HT1080 (cell line): Measurements from ENCODE around the gene ARL3. TPM values are rescaled to one million over a fixed set of nuclear protein-coding genes. Genes with fewer than 3 reads are reported as not detected.
A peak's percentile ranks its signal among the peaks of the same experiment; 100 is the strongest.
"Not testable (repeated sequence)": the region's sequence is repeated elsewhere in the genome, so short reads cannot be mapped to it uniquely, and the experiment has no call there.

Experiments
- DNase-seq: peaks from one replicate; pipeline ENCODE4 v3.0.0-alpha.2; 2015; ENCODE audit warnings: low read depth
- polyA plus RNA-seq, 2 experiments: library from polyadenylated mRNA; depleted of rRNA; stranded (reverse); fragments of >200 nt; gene quantifications; 2 replicates each; pipeline ENCODE4 v1.2.3, GENCODE V29; 2015
- total RNA-seq: library from RNA; depleted of rRNA; stranded (reverse); fragments of >200 nt; shearing (Covaris generic); gene quantifications from 2 replicates; pipeline ENCODE4 v1.2.3, GENCODE V29; 2014; rRNA removed

Gene ARL3, protein sequence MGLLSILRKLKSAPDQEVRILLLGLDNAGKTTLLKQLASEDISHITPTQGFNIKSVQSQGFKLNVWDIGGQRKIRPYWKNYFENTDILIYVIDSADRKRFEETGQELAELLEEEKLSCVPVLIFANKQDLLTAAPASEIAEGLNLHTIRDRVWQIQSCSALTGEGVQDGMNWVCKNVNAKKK
- 5.4 and 5.6 TPM in 2 replicates for total RNA-seq
- 4.6 TPM in 2 replicates for polyA plus RNA-seq (2015; cell fraction: cytosol; rRNA removed)
- polyA plus RNA-seq (2015; cell fraction: nucleus; rRNA removed), result 2.3 and 3.2 TPM in 2 replicates

DNA sequence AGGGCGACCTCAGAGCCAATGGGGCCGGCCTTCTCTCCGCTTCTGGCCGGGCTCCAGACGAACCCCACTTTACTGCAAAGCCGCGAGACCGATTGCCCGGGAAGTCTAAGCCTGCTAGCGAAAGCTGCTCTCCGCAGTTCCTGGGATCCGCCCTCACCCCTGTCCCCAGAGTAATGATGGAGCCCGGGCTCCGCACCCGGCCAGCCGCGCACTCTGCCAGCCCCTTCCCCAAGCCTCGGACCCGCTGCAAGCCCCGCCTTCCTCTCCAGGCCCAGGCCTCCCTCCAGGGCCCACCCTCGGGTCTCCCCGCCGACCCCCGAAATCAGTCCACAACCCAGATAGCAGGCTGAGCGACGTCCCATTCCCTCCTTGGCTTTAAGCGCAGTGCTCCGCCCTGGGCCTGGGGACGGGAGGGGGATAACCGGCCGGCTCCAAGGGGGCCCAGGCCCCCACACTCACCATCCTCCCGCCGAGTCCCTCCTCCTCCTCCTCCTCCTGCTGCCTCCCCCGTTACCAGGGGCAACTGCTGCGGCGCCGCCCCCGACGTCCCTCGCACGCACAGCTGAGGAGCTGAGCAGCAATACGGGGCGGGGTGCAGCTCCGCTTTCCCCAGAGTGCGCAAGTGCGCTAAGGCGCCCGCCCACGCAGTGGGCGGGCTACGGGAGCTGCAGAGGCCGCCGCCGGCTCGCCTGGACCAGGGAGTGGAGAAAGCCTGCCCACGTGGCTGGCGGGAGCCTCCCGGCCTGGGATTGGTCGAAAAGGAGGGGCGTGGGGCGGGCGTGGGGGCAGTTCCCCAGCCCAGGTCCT, at the start of gene ARL3:
Gene ARL3, minus strand, starts transcription at position 584 of the 807 bp plus-strand sequence. Its CDS starts 122 bp downstream, at position 462.
- DNase-seq, result peak; percentile 100

DNA sequence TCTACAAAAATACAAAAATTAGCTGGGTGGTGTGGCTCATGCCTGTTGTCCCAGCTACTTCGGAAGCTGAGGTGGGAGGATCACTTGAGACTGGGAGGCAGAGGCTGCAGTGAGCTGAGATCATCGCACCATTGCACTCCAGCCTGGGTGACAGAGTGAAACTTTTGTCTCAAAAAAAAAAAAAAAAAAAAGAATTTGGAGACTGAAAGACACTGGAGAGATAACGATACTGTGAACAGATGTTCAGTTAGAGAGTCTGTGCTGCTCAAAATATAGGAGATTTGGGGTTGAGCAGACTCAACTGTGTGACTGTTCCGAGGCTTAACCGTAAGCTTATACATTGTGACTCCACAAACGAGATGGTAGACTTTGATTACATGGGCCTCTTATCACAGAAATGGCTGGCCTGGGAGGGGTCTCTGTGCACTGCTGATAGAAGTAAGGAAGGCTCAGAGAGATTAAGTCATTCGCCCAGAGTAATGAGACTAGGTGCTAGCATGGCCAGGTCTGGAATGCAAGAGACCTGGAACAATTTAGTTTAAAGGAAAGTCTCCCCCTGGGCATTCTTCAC, 48.9 kb upstream of the ARL3 start:
- DNase-seq, result no peak

DNA sequence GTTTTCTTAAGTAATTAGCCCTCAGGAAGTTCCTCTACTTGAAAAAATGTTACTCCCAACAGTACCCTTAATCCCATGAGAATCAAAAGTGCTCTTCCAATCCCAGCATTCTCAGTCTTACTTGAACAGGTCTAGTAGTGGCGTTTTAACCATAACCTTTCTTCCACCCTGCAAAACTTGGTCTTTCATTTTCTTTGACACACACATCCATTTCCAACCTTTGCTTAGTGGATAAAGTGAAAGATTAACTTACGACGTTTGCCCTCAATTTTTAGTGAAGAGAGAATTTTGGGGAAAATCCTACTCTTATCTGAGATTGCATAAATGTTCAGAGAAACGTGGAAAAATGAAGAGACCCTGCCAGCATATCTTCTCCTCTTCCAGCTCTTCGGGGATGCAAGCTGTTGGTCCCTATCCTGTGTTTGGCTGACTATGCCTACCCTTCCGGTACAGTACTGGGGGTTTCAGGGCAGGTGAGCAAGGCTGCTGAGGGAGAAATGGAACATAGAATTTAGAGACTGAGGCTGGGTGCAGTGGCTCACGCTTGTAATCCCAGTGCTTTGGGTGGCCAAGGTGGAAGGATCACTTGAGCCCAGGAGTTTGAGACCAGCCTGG, 48.3 kb upstream of the ARL3 start:
- DNase-seq, result no peak

DNA sequence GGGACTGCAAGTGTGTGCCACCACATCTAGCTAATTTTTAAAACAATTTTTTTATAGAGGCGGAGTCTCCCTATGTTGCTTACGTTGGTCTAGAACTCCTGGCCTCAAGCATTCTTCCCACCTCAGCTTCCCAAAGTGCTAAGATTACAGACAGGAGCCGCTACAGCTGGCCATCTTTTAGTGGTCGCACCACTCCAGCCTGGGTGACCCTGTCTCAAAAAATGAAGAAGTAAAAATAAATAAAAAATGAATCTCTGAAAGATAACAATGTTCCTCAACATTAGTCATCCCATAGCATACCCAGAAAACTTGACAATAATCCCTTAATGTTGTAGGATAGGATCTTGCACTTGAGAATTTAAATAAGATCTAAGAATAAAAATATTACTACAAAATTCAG, 47.8 kb upstream of the ARL3 start:
- DNase-seq, result no peak

DNA sequence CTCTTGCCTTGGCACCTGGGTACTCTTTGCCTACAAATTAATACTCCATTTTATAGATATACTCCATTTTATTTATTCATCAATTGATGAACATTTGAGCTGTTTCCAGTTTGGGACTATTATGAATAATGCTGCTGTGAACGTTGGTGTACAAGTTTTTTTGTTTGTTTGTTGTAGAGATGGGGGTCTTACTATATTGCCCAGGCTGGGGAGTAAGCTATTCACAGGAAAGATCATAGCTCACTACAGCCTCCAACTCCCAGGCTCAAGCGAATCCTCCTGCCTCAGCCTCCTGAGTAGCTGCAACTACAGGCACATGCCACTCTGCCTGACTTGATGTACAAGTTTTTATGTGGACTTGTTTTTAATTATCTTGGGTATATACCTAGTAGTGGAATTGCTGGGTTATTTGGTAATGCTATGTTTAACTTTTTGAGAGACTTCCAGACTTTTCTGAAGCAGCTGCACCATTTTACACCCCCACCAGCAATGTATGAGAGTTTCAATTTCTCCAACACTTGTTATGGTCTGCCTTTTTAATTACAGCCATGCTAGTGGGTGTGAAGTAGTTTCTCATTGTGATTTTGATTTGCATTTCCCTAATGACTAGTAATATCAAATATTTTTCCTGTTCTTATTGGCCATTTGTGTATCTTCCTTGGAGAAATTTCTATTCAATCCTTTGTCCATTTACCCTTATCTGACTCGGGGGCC, 45.5 kb upstream of the ARL3 start:
- DNase-seq, result no peak

DNA sequence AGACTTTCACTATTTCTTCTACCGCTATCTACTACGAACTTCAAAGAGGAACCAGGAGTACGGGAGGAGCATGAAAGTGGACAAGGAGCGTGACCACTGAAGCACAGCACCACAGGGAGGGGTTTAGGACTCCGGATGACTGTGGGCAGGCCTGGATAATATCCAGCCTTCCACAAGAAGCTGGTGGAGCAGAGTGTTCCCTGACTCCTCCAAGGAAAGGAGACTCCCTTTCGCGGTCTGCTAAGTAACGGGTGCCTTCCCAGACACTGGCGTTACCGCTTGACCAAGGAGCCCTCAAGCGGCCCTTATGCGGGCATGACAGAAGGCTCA, 44.7 kb upstream of the ARL3 start:
- not testable (repeated sequence) for DNase-seq

DNA sequence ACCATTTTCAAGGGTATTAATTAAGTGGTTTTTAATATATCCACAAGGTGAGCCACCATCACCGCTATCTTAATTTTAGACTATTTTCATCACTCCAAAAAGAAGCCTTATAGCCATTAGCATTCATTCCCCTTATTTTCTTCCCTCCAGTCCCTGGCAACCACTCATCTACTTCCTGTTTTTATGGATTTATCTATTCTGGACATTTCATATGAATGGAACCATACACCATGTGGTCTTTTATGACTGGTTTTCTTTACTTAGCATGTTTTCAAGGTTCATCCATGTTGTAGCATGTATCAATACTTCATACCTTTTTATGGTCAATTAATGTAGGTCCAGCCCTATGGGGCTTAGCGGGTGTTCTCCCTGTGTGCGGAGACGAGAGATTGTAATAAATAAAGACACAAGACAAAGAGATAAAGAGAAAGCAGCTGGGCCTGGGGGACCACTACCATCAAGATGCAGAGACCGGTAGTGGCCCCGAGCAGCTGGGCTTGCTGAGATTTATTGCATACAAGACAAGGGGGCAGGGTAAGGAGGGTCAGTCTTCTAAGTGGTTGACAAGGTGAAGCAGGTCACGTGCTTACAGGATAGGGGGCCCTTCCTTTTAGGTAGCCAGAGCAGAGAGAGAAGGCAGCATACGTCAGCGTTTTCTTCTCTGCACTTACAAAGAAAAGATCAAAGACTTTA, 44.2 kb upstream of the ARL3 start:
- no peak for DNase-seq

DNA sequence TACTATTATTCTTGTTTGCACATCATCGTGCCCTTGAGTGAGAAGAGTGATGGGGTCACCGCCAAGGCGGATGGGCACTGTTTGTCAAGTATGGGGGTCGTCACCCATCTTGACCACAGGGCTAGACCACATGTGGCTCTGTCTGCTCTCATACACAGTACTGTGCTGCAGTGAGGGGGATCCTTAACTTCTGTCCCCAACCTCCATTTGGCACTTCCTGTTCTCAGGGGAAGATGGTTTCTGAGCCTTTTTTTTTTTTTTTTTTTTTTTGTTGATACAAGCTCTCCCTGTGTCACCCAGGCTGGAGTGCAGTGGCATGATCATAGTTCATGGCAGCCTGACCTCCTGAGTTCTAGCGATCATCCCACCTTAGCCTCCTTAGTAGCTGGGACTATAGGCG, 43.1 kb upstream of the ARL3 start:
- DNase-seq, result no peak

DNA sequence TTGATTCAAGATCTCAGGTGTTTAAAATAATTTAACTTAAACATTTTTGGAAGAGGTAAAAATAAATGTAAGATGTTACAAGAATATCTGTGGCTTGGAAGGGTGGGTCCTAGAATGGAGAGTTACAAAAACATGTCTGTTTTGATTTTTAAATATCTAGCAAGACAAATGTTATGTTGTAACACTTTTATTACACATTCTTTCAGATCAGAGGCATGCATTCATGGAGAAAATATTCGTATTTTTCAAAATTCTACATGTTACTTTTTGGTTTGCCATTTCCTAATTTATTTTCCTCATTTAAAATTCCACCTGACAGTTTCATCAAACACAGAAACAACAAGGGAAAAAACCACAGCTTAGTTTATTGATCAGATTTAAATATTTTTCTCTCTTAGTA, 39.5 kb upstream of the ARL3 start:
- DNase-seq, result no peak

DNA sequence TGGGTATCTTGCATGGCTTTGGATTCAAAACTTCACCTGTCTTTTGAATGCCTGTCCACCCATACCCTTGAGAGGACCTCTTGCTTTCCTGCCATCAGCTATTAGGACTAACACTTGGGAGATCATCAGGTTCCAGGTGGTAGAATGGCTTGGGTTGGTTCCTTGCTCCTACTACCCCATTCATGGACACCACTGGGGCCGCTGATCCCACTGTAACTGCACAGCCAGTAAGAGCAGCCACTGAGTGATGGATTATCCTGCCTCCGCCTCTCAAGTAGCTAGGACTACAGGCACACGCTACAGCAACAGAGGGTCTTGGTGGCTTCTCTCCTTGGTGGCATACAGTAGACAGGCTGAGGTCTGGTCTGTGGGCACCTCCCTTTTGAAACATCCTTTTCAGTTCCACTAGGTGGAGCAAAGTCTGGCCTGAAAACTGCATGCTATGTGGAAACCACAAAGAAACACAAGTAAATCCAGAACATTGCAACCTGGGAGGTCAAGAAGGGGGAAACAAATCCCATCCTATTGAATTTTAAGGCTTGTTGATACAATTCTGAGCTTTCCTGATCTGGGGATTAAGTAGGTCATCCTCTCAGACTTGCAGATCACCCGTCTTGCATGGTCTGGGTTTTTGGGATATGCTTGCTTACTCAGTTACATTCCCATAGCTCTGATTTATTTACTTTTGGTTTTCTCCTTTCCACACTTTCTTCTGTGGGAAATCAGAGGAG, 38.9 kb upstream of the ARL3 start:
- DNase-seq, result peak; percentile 48

DNA sequence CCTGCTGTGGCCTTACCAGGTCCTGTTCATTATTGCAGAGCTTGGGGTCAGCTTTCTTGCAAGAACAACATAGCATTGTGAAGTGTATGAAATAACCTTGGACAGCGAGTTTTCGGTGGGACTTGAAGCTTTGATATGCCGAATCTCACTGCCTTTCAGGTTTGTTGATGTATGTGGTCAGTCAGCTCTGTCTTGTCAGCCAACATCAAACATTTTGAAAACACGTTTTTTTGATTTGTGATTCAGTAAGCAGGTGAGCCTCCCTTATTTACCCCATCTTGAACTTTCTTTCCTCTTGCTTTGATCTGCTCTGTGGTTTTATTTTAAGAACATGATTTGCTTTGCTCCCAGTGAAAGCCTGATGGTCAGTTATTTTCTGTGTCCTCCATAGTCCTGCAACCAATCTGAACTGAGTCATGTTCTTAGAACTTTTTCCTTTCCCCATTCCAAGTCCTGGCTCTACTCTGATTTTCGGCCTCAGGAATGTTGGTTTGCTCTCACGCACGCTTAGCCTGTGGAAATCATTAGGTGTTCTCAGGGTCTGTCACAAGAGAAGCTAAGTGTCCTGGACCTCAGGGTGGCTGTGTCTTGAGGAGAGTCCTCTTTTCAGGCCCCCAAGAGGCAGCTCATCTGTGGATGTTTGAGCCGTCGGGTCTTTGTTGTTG, 38.2 kb upstream of the ARL3 start:
- DNase-seq, result no peak

DNA sequence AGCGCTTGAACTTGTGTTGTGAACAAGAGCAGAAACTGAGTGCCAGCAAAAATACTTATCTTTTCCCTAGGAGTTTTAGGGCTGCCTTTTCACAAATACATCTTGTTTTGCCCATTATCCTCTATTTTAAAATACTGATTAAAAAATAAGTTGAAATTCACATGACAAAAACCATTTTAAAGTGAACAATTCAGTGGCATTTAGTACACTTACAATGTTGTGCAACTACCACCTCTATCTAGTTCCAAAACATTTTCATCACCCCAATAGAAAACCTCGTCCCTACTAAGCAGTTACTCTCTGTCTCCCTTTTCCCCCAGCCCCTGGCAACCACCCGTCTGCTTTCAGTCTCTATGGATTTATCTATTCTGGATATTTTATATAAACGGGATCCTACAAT, 31.0 kb upstream of the ARL3 start:
- no peak for DNase-seq

DNA sequence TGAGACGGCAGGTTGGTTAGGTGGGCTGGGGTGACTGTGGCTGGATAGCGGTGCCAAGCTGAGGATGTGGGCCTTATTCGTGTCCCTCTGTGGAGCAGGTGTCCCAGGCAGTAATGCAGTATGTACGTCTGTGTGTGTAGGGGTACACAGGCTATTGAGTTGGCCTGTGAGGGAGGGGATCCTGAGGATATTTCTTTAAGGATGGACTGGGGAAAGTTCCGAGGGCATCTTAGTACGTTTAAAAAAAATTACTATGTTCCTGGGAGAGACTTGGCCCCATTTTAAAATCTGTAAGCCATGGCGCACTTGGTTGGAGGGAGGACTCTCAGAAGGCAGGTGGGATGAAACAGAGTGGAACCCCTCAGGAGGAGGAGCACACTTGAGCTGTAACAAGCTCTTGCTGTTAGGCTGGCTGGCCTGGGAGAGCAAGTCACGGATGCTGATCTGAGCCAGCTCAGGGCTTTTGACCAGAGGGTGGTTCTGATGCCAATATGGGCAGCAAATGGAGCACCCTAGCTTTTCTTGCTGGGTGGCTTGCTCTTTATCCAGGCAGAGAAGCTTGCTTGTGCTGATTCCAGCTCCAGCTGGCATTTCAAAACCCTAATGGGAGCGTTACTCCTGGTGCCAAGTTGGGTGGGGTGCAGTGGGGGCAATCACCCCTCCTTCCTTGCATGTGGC, 30.3 kb upstream of the ARL3 start:
- DNase-seq, result no peak

DNA sequence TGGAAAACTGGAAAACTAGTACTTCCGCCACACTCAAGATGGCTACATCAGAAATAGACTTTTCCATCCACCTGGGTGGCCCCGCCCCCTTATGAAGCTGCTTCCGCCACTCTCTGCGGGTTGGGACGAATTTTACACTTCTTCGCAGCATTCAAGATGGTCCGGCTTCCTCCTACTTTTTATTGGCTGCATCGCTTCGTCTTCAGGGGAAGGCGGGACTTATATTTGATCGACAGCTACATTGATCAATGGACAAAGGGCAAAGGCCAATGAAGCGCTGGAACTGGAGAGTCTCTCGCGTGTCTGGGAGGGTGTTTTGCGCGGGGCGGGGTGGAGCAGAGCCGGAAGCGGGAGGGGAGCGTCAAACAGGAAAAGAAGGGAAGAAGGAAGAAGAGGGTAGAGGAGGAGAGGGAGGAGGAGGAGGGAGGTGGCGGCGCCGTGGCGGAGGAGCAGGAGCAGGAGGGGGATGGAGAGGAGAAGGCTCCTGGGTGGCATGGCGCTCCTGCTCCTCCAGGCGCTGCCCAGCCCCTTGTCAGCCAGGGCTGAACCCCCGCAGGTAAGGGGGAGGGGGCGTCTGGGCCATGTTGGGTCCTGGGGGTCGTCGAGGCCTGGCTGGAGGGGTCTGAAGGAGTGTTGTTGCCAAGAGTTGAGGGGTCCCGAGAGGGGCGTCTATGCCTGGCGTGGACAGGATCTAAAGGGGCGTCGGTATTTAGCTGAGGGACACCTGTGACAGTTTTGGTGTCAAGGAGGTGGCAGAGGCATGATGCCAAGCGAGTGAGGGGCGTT, 29.6 kb upstream of the ARL3 start, which contains the start of gene WBP1L:
Gene WBP1L, plus strand, starts transcription at position 361 of the 786 bp plus-strand sequence. Its CDS starts 106 bp downstream, at position 467.
- DNase-seq, result peak; percentile 99

DNA sequence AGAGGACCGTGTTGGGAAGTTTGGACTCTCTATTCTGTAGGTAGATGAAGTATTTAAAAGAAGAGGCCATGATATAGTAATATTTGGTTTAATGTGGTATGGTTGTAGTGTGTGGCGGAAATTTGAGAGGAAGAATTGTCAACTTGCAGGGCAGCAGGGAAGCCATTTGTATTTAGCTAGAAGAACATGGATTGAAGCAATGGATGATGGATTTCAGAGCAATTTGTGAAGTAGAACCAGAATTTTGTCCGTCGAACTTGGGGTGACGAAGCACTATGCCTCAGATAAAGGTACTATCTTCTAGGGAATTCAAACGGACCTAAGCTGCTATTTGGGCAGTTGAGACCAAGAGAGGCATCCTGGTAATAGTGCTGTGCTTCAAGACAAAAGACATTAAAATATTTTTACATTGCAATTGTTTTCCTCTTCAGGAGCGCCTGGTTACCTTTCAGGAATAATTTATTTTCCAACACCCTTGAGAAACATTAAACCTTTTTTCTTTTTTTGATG, 28.9 kb upstream of the ARL3 start:
- no peak for DNase-seq

DNA sequence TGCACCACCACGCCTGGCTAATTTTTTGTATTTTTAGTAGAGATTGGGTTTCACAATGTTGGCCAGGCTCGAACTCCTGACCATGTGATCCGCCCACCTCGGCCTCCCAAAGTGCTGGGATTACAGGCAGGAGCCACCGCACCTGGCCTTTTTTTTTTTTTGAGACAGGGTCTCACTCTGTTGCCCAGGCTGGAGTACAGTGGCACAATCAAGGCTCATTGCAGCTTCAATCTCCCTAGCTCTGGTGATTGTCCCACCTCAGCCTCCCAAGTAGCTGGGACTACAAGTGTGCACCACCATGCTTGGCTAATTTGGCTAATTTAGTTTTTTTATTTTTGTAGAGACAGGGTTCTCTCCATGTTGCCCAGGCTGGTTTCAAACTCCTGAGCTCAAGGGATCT, 28.1 kb upstream of the ARL3 start:
- DNase-seq, result not testable (repeated sequence)

DNA sequence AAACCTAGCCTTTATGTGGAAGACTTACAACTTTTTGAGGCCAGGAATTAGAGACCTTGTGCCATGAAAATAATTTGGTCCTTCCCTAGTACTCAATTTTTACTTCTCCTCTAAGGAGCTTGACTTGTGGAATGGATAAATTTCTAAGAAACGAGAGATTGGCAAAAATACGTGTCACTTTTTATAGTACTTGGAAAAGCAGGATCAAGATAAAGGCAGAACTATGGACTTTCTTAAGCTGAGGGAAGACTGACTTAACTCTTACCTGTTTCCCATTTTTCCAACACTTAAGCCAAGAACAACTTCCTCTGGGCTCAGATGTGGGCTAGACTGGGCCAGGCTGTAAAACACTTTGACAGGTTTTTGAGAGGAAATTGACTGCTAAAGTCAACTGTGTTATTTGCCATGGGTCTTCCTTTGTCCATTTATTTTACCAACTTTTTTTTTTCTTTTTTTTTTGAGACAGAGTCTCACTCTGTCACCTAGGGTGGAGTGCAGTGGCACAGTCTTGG, 27.6 kb upstream of the ARL3 start:
- DNase-seq, result no peak

DNA sequence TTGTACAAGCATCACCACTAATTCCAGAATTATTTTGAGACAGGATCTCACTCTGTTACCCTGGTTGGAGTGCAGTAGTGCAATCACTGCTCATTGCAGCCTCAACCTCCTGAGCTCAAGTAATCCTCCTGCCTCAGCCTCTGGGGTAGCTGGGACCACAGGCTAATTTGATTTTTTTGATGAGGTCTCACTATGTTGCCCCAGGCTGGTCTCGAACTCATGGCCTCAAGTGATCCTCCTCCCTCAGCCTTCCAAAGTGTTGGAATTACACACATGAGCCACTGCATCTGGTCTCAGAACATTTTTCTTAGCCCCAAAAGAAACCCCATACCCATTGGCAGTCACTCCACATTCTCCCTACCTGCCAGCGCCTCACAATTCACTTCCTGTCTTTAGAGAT, 26.0 kb upstream of the ARL3 start:
- DNase-seq, result no peak
